Sigmoid colon (tissue), 4 donors: ENCODE measurements around the gene COMMD1.

Experiments used
- EP300 ChIP-seq, 4 donors: sonication (generic); formaldehyde crosslinking; IDR thresholded peaks; one replicate each; pipeline ENCODE4 v1.6.1; 2017; ENCODE audit warnings: antibody characterized with exemption in 4 of 4
- POLR2A ChIP-seq, 2 donors: fragments of 450-650 bp; IDR thresholded peaks; one replicate each; pipeline ENCODE4 v1.6.1; 2016; ENCODE audit warnings: antibody characterized with exemption in 2 of 2, mild to moderate bottlenecking in 2 of 2, moderate library complexity in 2 of 2
- POLR2AphosphoS5 ChIP-seq, 4 donors: sonication (generic); formaldehyde crosslinking; IDR thresholded peaks; one replicate each; pipeline ENCODE4 v1.6.1; 2017; ENCODE audit warnings: antibody characterized with exemption in 4 of 4
- TF ChIP-seq, protein P1 (sequence below), 4 experiments: fragments of 450-650 bp in 3 of 4; fragments of 200-600 bp in 1 of 4; IDR thresholded peaks; one replicate each; pipeline ENCODE4 v1.5.1; 2016 to 2019; ENCODE audit warnings: antibody characterized with exemption in 4 of 4, mild to moderate bottlenecking in 3 of 4, moderate library complexity in 2 of 4

GRCh38 chr2:62152000-62152399 lies 246.5 kb downstream of the COMMD1 start:
- TF ChIP-seq POLR2A (IDR thresholded peaks at IDR 0.05) (no peak), POLR2AphosphoS5 (IDR thresholded peaks at IDR 0.05) (no peak), EP300 (IDR thresholded peaks at IDR 0.05) (no peak)
- TF ChIP-seq, protein P1, sequence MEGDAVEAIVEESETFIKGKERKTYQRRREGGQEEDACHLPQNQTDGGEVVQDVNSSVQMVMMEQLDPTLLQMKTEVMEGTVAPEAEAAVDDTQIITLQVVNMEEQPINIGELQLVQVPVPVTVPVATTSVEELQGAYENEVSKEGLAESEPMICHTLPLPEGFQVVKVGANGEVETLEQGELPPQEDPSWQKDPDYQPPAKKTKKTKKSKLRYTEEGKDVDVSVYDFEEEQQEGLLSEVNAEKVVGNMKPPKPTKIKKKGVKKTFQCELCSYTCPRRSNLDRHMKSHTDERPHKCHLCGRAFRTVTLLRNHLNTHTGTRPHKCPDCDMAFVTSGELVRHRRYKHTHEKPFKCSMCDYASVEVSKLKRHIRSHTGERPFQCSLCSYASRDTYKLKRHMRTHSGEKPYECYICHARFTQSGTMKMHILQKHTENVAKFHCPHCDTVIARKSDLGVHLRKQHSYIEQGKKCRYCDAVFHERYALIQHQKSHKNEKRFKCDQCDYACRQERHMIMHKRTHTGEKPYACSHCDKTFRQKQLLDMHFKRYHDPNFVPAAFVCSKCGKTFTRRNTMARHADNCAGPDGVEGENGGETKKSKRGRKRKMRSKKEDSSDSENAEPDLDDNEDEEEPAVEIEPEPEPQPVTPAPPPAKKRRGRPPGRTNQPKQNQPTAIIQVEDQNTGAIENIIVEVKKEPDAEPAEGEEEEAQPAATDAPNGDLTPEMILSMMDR (IDR thresholded peaks at IDR 0.05), result no peak
